ENCODE measurements around the gene ACOT12.

Gene ACOT12

DNA sequence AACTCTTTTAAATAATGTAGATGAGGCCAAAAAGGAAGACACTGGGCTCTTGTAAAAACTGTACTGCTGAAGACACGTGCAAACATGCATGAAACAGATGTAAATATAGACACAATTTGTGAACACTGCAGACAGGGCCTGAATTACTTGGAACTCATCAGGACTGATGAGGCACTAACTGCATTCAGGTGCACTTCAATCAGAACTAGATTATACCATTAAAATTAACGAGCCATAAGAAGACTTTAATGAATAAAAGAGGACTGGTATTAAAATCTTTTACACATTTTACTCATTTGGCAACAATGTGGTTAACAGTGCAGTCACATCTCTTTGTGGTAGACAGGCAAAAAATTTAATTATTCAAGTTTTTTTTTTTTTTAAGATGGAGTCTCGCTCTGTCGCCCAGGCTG lies 105.9 kb downstream of the ACOT12 start:
- DNase-seq (ENCODE audit: low read depth), result no peak

DNA sequence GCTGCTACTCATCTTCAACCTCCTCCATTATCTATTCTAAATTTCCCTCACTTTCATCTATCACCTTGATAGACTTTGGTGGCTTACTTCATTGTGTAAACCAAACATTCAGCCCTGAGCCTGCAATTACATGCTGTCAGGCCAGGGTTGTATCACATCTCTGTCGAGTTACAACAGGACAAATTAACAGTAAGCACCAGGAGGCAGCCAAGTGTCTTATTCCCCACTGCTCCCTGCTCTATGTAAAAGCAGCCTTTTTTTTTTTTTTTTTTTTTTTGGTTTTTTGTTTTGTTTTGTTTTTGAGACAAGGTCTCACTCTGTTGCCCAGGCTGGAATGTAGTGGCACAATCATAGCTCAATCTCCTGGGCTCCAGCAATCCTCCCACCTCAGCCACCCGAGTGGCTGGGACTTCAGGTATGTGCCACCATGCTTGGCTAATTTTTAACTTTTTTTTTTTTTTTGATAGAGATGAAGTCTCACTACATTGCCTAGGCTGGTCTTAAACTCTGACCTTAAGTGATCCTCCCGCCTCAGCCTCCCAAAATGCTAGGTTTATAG lies 107.8 kb downstream of the ACOT12 start:
- DNase-seq (ENCODE audit: low read depth), result no peak

DNA sequence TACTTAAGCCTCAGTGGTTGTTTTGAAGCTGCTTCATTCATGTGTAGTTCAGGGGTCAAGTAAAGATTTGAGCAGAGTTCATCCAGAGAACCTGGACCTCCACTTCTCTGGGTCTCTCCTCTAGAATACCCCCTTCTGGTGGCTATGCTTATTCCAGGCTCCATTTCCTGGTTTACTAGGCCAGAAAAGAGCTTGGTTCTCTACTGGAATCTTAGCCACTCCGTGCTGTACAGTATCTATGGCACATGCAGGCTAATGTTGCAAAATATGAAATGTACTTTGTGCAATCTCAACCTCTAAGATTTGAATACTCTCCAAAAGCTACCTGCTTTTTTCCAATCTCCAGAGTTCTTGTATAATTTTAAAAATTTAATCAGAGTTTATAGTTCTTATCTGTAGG lies 110.0 kb downstream of the ACOT12 start:
- DNase-seq (ENCODE audit: low read depth), result no peak

Measured in stimulated activated CD8-positive, alpha-beta memory T cell treated with anti-CD3 and anti-CD28 coated beads, Interleukin-15, amount 100 ng/mL, for 1 hour (primary cell).